NCI-H1694 (cell line): Measurements from ENCODE around the gene LINC00305.

ENCODE experiments used
- DNase-seq: peaks from one replicate; lab custom pipeline; 2025; lab: John Stamatoyannopoulos, UW

Gene LINC00305

GRCh38 chr18:64031411-64031810 is 117.5 kb downstream of the LINC00305 start:
- no peak for DNase-seq
